OCI-LY1 (cell line): Measurements from ENCODE around the gene PLEKHO2.

Experiments
- H2AFZ ChIP-seq: fragments of 200-600 bp; sonication (generic), shearing (Covaris generic); 2 replicates; pipeline ENCODE4 v1.6.0; 2014; ENCODE audit warnings: antibody characterized with exemption, mild to moderate bottlenecking, low read length
- H3F3A ChIP-seq: fragments of 200-600 bp; sonication (generic), shearing (Covaris generic); 2 replicates; pipeline ENCODE4 v1.6.0; 2014; ENCODE audit warnings: mild to moderate bottlenecking, antibody characterized with exemption, low read length, moderate library complexity; ENCODE audit not compliant: insufficient read depth
- H3K27ac ChIP-seq: fragments of 200-600 bp; sonication (generic); 2 replicates; pipeline ENCODE4 v1.5.1; 2014; ENCODE audit warnings: low read length, mixed run types, mild to moderate bottlenecking, low read depth; ENCODE audit not compliant: poor library complexity, severe bottlenecking
- H3K27me3 ChIP-seq: fragments of 200-600 bp; sonication (generic); 2 replicates; pipeline ENCODE4 v1.6.0; 2014; ENCODE audit warnings: antibody characterized with exemption, mild to moderate bottlenecking, low read length, moderate library complexity; ENCODE audit not compliant: insufficient read depth
- H3K36me3 ChIP-seq: fragments of 200-600 bp; sonication (generic); 2 replicates; pipeline ENCODE4 v1.6.1; 2014; ENCODE audit warnings: mild to moderate bottlenecking, antibody characterized with exemption, low read length, moderate library complexity, mixed read lengths; ENCODE audit not compliant: insufficient read depth
- H3K4me1 ChIP-seq: fragments of 200-600 bp; sonication (generic); 2 replicates; pipeline ENCODE4 v1.5.1; 2014; ENCODE audit warnings: mild to moderate bottlenecking, low read length, moderate library complexity; ENCODE audit not compliant: insufficient read depth, severe bottlenecking
- H3K4me2 ChIP-seq: fragments of 200-600 bp; sonication (generic), shearing (Covaris generic); 2 replicates; pipeline ENCODE4 v1.6.1; 2014; ENCODE audit warnings: low read length
- H3K4me3 ChIP-seq: fragments of 200-600 bp; sonication (generic); 2 replicates; pipeline ENCODE4 v1.5.1; 2014; ENCODE audit warnings: low read length, low read depth, mild to moderate bottlenecking, mixed read lengths; ENCODE audit not compliant: poor library complexity, severe bottlenecking
- H3K79me2 ChIP-seq: fragments of 200-600 bp; shearing (Covaris generic); 2 replicates; pipeline ENCODE4 v1.6.1; 2016; ENCODE audit warnings: mixed run types, low read length, mixed read lengths; ENCODE audit not compliant: insufficient read depth
- H3K9ac ChIP-seq: fragments of 200-600 bp; sonication (generic), shearing (Covaris generic); 2 replicates; pipeline ENCODE4 v1.6.1; 2014; ENCODE audit warnings: mild to moderate bottlenecking, low read length, mixed read lengths
- H3K9me2 ChIP-seq: fragments of 200-600 bp; sonication (generic), shearing (Covaris generic); 2 replicates; pipeline ENCODE4 v1.6.1; 2014; ENCODE audit warnings: low read depth, mild to moderate bottlenecking, low read length, mixed read lengths
- H3K9me3 ChIP-seq: fragments of 200-600 bp; shearing (Covaris generic); 2 replicates; pipeline ENCODE4 v1.6.1; 2014; ENCODE audit warnings: low read length, mixed read lengths
- H4K20me1 ChIP-seq: fragments of 200-600 bp; sonication (generic), shearing (Covaris generic); 2 replicates; pipeline ENCODE4 v1.6.0; 2016; ENCODE audit warnings: mild to moderate bottlenecking, low read length; ENCODE audit not compliant: insufficient read depth
- EZH2 ChIP-seq: fragments of 200-600 bp; sonication (generic), shearing (Covaris generic); IDR thresholded peaks from 2 replicates; pipeline ENCODE4 v1.8.0; 2017; ENCODE audit warnings: borderline replicate concordance, mixed run types, mild to moderate bottlenecking, antibody characterized with exemption, low read length, moderate library complexity, mixed read lengths
- TF ChIP-seq, protein P1 (sequence below): fragments of 200-600 bp; sonication (generic), shearing (Covaris generic); IDR thresholded peaks from 2 replicates; pipeline ENCODE4 v1.5.1; 2017; ENCODE audit warnings: mild to moderate bottlenecking, antibody characterized with exemption, low read length, moderate library complexity, mixed read lengths

Gene PLEKHO2

DNA sequence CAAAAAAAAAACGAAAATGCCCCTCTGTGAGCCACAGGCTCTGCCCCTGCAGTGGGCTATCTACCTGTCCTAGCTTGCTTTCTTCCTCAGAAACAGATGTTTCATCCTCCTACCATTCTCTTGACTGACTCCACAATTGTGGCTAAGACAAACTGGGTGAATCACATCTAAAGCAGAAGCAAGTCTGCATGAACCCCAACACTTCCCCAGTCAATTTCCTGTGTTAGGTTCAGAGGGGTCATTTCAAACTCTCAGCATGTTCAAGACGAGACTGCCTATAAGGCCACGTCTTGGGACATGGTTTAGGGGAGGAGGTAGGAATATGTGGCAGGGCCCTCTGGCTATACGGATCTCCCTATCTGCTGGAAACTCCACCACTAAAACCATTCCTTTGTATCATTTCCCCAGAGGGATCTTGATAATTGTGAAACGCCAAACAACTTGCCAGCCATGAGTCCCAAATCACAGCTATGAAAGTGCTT is 41.4 kb downstream of the PLEKHO2 start:
- no peak overlapping the region for H3K9ac ChIP-seq
- TF ChIP-seq, protein P1, sequence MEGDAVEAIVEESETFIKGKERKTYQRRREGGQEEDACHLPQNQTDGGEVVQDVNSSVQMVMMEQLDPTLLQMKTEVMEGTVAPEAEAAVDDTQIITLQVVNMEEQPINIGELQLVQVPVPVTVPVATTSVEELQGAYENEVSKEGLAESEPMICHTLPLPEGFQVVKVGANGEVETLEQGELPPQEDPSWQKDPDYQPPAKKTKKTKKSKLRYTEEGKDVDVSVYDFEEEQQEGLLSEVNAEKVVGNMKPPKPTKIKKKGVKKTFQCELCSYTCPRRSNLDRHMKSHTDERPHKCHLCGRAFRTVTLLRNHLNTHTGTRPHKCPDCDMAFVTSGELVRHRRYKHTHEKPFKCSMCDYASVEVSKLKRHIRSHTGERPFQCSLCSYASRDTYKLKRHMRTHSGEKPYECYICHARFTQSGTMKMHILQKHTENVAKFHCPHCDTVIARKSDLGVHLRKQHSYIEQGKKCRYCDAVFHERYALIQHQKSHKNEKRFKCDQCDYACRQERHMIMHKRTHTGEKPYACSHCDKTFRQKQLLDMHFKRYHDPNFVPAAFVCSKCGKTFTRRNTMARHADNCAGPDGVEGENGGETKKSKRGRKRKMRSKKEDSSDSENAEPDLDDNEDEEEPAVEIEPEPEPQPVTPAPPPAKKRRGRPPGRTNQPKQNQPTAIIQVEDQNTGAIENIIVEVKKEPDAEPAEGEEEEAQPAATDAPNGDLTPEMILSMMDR, result no peak
- no peak for TF ChIP-seq EZH2
- no peak overlapping the region for H3K27ac ChIP-seq

DNA sequence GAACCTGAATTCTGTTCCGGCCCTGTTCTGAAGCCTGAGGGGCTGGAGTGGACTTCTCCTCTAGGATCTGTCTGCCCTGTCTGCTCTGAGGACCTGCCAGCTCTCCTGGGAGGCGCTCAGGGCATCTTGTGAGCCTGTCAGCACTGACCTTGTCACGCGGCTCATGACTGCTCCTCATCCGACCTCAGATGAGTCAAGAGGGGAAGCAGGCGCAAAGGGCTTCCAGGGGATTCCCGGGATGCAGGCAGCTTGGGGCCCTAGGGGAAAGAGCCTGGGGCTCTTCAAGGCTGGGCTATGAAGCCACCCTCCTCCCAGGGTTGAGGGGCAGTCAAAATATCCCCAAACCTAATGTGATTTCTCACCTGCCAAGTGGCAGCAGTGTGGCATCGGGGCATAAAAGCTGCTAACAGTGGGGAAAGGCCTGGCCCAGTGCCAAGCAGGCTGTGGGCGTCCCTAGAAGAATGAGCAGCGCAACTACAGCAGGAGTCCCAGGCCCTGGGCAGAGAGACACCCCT is 42.3 kb downstream of the PLEKHO2 start:
- no peak overlapping the region for H2AFZ ChIP-seq

More for the DNA sequence above, 41.4 kb downstream of the PLEKHO2 start:
- Histone ChIP-seq H3K79me2 (no peaks in the 10 kb centered on the region), H2AFZ (no peak overlapping the region), H3K4me1 (peaks cover 4% of the 10 kb centered on the region), H3K36me3 (no peaks in the 10 kb centered on the region), H3F3A (no peaks in the 10 kb centered on the region), H3K27me3 (no peaks in the 10 kb centered on the region), H3K4me2 (no peak overlapping the region), H3K4me3 (no peak overlapping the region), H4K20me1 (no peaks in the 10 kb centered on the region), H3K9me2 (no peaks in the 10 kb centered on the region), H3K9me3 (no peaks in the 10 kb centered on the region)

DNA sequence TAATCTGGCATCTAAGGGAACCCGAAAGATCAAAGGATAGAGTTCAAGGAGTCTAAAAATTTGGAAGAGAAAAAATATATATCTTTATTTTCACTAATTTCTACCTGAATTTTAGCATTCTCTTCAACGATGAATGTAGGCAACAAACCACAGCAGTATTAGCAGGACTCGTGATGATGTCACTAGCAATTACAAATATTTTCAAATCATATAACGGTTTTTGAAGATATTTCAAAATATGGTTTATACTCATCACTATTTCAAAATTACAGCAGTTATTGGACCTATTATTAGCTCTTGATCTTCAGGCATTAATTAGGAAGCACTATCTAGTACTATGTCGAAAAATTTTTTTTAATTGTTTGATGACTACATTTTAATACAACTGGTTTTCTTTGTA is 43.0 kb downstream of the PLEKHO2 start:
- Histone ChIP-seq H3K79me2 (no peaks in the 10 kb centered on the region), H3K9ac (no peak overlapping the region), H4K20me1 (no peaks in the 10 kb centered on the region), H3K9me3 (no peaks in the 10 kb centered on the region), H3K4me3 (no peak overlapping the region), H3K9me2 (no peaks in the 10 kb centered on the region), H3K4me1 (peaks cover 4% of the 10 kb centered on the region), H3K4me2 (no peak overlapping the region), H2AFZ (no peak overlapping the region), H3K27me3 (no peaks in the 10 kb centered on the region), H3F3A (no peaks in the 10 kb centered on the region), H3K36me3 (no peaks in the 10 kb centered on the region), H3K27ac (no peak overlapping the region)
- TF ChIP-seq EZH2, result no peak
- TF ChIP-seq, protein P1, result no peak

More for the DNA sequence above, 42.3 kb downstream of the PLEKHO2 start:
- no peaks in the 10 kb centered on the region for H3K9me2 ChIP-seq
- H3K27ac ChIP-seq, result no peak overlapping the region
- H3K4me2 ChIP-seq, result no peak overlapping the region
- H3K36me3 ChIP-seq, result no peaks in the 10 kb centered on the region
- no peak overlapping the region for H3K9ac ChIP-seq
- peaks cover 4% of the 10 kb centered on the region for H3K4me1 ChIP-seq
- H3F3A ChIP-seq, result no peaks in the 10 kb centered on the region
- no peaks in the 10 kb centered on the region for H4K20me1 ChIP-seq
- no peaks in the 10 kb centered on the region for H3K27me3 ChIP-seq
- H3K79me2 ChIP-seq, result no peaks in the 10 kb centered on the region
- H3K4me3 ChIP-seq, result no peak overlapping the region
- no peaks in the 10 kb centered on the region for H3K9me3 ChIP-seq
- no peak for TF ChIP-seq EZH2
- TF ChIP-seq, protein P1, result no peak
